ENCODE measurements around the gene VAV2. TPM values are rescaled to one million over a fixed set of nuclear protein-coding genes. Genes with fewer than 3 reads are reported as not detected.

Gene VAV2
- total RNA-seq, 1 donor from 2014 or later = 18.7 TPM

GRCh38 chr9:133919253-133920115, 72.6 kb downstream of the VAV2 start:
- TF ChIP-seq CTCF (conservative IDR thresholded peaks at IDR 0.05; ENCODE audit: low read depth, low read length) = no peak
- DNase-seq (ENCODE audit: low read depth) = no peak
- no peak overlapping the region for H3K4me3 ChIP-seq (ENCODE audit: low read depth, low read length)

- no peak for DNase-seq (ENCODE audit: low read depth)
- no peak for TF ChIP-seq CTCF (conservative IDR thresholded peaks at IDR 0.05; ENCODE audit: low read depth, low read length)
Measured at GRCh38 chr9:133918111-133918813, 73.9 kb downstream of the VAV2 start.

GRCh38 chr9:133917375-133917774, 74.7 kb downstream of the VAV2 start:
- no peak for TF ChIP-seq CTCF (conservative IDR thresholded peaks at IDR 0.05; ENCODE audit: low read depth, low read length)
- no peak for DNase-seq (ENCODE audit: low read depth)
- no peak overlapping the region for H3K4me3 ChIP-seq (ENCODE audit: low read depth, low read length)

More at GRCh38 chr9:133918111-133918813, 73.9 kb downstream of the VAV2 start:
- H3K4me3 ChIP-seq (ENCODE audit: low read depth, low read length) = no peak overlapping the region

- no peak for DNase-seq (ENCODE audit: low read depth)
- H3K4me3 ChIP-seq (ENCODE audit: low read depth, low read length) = no peak overlapping the region
- no peak for TF ChIP-seq CTCF (conservative IDR thresholded peaks at IDR 0.05; ENCODE audit: low read depth, low read length)
Measured at GRCh38 chr9:133916159-133916541, 76.0 kb downstream of the VAV2 start.

- H3K4me3 ChIP-seq (ENCODE audit: low read depth, low read length) = no peak overlapping the region
- no peak for DNase-seq (ENCODE audit: low read depth)
- TF ChIP-seq CTCF (conservative IDR thresholded peaks at IDR 0.05; ENCODE audit: low read depth, low read length) = no peak
Measured at GRCh38 chr9:133915534-133916158, 76.5 kb downstream of the VAV2 start.

- no peak for DNase-seq (ENCODE audit: low read depth)
- TF ChIP-seq CTCF (conservative IDR thresholded peaks at IDR 0.05; ENCODE audit: low read depth, low read length) = no peak
- no peak overlapping the region for H3K4me3 ChIP-seq (ENCODE audit: low read depth, low read length)
Measured at GRCh38 chr9:133914442-133915342, 77.4 kb downstream of the VAV2 start.

All from epithelial cell of proximal tubule (primary cell).